ENCODE measurements around the gene BMERB1. TPM values are rescaled to one million over a fixed set of nuclear protein-coding genes. Genes with fewer than 3 reads are reported as not detected.
A peak's percentile ranks its signal among the peaks of the same experiment; 100 is the strongest.

The BMERB1 gene
- total and polyA plus RNA-seq, 9 of the 15 experiments (the other 6 are each of a cell fraction or from before 2014, with no cell fraction given), result 0.29 to 2.9 (median 0.94) TPM

DNA sequence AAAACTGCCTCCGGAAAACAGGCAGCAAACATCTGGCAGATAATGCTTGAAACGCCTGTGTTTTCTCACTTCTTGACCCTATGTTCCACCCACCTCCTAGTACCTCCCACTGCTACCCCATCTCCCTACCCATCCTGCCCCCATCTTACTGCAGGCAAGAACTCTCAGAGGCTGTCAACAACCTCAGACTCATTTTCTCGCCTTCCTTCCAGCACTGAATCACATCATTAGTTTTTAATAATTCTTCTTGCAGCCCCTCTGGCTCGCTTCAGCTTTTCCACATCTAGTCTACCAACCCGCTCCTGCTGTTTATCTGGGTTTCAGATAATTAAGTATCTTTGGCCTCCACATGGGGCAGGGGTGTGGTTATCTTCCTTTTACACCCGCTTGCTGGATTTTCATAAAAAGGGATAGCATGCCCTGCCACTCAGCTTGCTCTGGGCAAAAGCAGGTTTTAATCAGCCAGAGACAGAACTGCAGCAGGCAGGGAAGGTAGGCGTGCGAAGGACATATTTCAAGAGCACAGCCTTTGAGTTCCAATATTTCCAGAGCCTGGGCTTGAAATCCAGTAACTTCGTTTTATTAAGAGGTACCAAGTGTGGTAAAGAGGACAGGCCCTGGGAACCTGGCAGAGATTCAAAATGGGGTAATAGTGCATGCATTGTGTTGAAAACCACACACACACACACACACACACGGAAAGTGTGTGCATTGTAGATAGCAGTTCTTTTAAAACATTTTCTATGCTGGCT lies 87.5 kb downstream of the BMERB1 start (continued):
- TF ChIP-seq, protein P1, sequence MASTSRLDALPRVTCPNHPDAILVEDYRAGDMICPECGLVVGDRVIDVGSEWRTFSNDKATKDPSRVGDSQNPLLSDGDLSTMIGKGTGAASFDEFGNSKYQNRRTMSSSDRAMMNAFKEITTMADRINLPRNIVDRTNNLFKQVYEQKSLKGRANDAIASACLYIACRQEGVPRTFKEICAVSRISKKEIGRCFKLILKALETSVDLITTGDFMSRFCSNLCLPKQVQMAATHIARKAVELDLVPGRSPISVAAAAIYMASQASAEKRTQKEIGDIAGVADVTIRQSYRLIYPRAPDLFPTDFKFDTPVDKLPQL (IDR thresholded peaks at IDR 0.05; ENCODE audit: extremely low read depth, insufficient read length), result no peak
- TF ChIP-seq ZNF57 (CRISPR knock-in tag; IDR thresholded peaks at IDR 0.05), result no peak
- TF ChIP-seq, protein P2, sequence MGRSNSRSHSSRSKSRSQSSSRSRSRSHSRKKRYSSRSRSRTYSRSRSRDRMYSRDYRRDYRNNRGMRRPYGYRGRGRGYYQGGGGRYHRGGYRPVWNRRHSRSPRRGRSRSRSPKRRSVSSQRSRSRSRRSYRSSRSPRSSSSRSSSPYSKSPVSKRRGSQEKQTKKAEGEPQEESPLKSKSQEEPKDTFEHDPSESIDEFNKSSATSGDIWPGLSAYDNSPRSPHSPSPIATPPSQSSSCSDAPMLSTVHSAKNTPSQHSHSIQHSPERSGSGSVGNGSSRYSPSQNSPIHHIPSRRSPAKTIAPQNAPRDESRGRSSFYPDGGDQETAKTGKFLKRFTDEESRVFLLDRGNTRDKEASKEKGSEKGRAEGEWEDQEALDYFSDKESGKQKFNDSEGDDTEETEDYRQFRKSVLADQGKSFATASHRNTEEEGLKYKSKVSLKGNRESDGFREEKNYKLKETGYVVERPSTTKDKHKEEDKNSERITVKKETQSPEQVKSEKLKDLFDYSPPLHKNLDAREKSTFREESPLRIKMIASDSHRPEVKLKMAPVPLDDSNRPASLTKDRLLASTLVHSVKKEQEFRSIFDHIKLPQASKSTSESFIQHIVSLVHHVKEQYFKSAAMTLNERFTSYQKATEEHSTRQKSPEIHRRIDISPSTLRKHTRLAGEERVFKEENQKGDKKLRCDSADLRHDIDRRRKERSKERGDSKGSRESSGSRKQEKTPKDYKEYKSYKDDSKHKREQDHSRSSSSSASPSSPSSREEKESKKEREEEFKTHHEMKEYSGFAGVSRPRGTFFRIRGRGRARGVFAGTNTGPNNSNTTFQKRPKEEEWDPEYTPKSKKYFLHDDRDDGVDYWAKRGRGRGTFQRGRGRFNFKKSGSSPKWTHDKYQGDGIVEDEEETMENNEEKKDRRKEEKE (IDR thresholded peaks at IDR 0.05; ENCODE audit: borderline replicate concordance in 1 of 2, control insufficient read depth in 1 of 2, low read depth in 2 of 2, low read length in 1 of 2), result no peak
- no peak for TF ChIP-seq IFI16 (CRISPR knock-in tag; IDR thresholded peaks at IDR 0.05)
- TF ChIP-seq, protein P3, sequence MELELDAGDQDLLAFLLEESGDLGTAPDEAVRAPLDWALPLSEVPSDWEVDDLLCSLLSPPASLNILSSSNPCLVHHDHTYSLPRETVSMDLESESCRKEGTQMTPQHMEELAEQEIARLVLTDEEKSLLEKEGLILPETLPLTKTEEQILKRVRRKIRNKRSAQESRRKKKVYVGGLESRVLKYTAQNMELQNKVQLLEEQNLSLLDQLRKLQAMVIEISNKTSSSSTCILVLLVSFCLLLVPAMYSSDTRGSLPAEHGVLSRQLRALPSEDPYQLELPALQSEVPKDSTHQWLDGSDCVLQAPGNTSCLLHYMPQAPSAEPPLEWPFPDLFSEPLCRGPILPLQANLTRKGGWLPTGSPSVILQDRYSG (tag; conservative IDR thresholded peaks at IDR 0.05; ENCODE audit: low read depth), result peak; percentile 44; the same call in 1 of the 2 replicates
- TF ChIP-seq, protein P4, sequence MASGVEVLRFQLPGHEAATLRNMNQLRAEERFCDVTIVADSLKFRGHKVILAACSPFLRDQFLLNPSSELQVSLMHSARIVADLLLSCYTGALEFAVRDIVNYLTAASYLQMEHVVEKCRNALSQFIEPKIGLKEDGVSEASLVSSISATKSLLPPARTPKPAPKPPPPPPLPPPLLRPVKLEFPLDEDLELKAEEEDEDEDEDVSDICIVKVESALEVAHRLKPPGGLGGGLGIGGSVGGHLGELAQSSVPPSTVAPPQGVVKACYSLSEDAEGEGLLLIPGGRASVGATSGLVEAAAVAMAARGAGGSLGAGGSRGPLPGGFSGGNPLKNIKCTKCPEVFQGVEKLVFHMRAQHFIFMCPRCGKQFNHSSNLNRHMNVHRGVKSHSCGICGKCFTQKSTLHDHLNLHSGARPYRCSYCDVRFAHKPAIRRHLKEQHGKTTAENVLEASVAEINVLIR (CRISPR knock-in tag; IDR thresholded peaks at IDR 0.05), result no peak
- TF ChIP-seq, protein P5, sequence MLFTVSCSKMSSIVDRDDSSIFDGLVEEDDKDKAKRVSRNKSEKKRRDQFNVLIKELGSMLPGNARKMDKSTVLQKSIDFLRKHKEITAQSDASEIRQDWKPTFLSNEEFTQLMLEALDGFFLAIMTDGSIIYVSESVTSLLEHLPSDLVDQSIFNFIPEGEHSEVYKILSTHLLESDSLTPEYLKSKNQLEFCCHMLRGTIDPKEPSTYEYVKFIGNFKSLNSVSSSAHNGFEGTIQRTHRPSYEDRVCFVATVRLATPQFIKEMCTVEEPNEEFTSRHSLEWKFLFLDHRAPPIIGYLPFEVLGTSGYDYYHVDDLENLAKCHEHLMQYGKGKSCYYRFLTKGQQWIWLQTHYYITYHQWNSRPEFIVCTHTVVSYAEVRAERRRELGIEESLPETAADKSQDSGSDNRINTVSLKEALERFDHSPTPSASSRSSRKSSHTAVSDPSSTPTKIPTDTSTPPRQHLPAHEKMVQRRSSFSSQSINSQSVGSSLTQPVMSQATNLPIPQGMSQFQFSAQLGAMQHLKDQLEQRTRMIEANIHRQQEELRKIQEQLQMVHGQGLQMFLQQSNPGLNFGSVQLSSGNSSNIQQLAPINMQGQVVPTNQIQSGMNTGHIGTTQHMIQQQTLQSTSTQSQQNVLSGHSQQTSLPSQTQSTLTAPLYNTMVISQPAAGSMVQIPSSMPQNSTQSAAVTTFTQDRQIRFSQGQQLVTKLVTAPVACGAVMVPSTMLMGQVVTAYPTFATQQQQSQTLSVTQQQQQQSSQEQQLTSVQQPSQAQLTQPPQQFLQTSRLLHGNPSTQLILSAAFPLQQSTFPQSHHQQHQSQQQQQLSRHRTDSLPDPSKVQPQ (CRISPR knock-in tag; IDR thresholded peaks at IDR 0.05; ENCODE audit: borderline replicate concordance), result no peak
- TF ChIP-seq ZNF764 (CRISPR knock-in tag; IDR thresholded peaks at IDR 0.05; ENCODE audit: low read depth), result no peak
- no peak for TF ChIP-seq TCFL5 (CRISPR knock-in tag; conservative IDR thresholded peaks at IDR 0.05)
- TF ChIP-seq RFX7 (CRISPR knock-in tag; IDR thresholded peaks at IDR 0.05), result no peak
- no peak for TF ChIP-seq NFIX (CRISPR knock-in tag; IDR thresholded peaks at IDR 0.05; ENCODE audit: low read depth)
- TF ChIP-seq, protein P6, sequence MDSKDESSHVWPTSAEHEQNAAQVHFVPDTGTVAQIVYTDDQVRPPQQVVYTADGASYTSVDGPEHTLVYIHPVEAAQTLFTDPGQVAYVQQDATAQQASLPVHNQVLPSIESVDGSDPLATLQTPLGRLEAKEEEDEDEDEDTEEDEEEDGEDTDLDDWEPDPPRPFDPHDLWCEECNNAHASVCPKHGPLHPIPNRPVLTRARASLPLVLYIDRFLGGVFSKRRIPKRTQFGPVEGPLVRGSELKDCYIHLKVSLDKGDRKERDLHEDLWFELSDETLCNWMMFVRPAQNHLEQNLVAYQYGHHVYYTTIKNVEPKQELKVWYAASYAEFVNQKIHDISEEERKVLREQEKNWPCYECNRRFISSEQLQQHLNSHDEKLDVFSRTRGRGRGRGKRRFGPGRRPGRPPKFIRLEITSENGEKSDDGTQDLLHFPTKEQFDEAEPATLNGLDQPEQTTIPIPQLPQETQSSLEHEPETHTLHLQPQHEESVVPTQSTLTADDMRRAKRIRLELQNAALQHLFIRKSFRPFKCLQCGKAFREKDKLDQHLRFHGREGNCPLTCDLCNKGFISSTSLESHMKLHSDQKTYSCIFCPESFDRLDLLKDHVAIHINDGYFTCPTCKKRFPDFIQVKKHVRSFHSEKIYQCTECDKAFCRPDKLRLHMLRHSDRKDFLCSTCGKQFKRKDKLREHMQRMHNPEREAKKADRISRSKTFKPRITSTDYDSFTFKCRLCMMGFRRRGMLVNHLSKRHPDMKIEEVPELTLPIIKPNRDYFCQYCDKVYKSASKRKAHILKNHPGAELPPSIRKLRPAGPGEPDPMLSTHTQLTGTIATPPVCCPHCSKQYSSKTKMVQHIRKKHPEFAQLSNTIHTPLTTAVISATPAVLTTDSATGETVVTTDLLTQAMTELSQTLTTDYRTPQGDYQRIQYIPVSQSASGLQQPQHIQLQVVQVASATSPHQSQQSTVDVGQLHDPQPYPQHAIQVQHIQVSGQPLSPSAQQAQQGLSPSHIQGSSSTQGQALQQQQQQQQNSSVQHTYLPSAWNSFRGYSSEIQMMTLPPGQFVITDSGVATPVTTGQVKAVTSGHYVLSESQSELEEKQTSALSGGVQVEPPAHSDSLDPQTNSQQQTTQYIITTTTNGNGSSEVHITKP (IDR thresholded peaks at IDR 0.05; ENCODE audit: partially characterized antibody), result no peak

All from K562 (cell line).